ENCODE data around the gene POGLUT3. TPM values are rescaled to one million over a fixed set of nuclear protein-coding genes. Genes with fewer than 3 reads are reported as not detected.

Gene POGLUT3, protein sequence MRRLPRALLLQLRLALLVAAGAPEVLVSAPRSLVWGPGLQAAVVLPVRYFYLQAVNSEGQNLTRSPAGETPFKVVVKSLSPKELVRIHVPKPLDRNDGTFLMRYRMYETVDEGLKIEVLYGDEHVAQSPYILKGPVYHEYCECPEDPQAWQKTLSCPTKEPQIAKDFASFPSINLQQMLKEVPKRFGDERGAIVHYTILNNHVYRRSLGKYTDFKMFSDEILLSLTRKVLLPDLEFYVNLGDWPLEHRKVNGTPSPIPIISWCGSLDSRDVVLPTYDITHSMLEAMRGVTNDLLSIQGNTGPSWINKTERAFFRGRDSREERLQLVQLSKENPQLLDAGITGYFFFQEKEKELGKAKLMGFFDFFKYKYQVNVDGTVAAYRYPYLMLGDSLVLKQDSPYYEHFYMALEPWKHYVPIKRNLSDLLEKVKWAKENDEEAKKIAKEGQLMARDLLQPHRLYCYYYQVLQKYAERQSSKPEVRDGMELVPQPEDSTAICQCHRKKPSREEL
- 15.1 TPM for total RNA-seq

- peak; percentile 31 for ATAC-seq
Observed at GRCh38 chr11:108498046-108498815, at the start of gene POGLUT3. TSS of gene POGLUT3 (minus strand) at chr11:108498384. CDS start at chr11:108498366, 18 bp downstream.

GRCh38 chr11:108545909-108546501 lies 47.8 kb upstream of the POGLUT3 start:
- ATAC-seq = no peak

DNA sequence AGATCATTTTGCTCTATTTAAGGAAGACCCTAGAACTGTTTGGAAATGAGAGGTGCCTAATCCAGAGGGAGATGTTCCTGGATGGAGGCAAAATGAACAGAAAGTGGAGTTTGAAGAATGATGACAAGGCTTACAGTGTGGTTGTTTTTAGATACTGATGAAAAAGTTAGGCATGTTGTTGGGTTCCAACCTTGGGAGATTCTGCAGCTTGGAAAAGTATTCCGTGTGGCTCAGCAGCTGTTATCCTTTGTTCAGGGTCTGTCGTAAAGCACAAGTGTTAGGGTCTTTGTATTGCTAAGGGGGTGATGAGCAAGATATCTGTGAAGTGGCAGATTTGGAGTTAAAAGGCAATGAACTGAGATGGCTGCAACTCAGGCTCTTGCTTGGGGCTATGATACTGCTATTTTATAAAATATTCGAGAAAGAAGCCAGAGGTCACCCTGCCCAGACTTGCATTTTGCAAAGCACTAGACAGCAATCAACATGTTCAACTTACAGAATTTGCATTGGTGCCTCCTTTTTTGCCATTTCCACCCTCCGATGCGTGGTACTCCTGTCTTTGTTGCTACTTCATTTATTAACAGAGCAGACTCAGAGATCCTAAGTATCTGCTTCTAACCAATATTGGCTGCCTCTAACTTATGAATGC lies 45.3 kb upstream of the POGLUT3 start:
- ATAC-seq = peak; percentile 47

- ATAC-seq = no peak
Observed at GRCh38 chr11:108541531-108541930, 43.3 kb upstream of the POGLUT3 start.

GRCh38 chr11:108538502-108538901 lies 40.3 kb upstream of the POGLUT3 start:
- ATAC-seq = no peak

- ATAC-seq = peak; percentile 89
Observed at GRCh38 chr11:108538022-108538424, 39.8 kb upstream of the POGLUT3 start.

- ATAC-seq = peak; percentile 88
Observed at GRCh38 chr11:108536783-108537182, 38.6 kb upstream of the POGLUT3 start.

GRCh38 chr11:108535384-108535955 lies 37.3 kb upstream of the POGLUT3 start:
- no peak for ATAC-seq

DNA sequence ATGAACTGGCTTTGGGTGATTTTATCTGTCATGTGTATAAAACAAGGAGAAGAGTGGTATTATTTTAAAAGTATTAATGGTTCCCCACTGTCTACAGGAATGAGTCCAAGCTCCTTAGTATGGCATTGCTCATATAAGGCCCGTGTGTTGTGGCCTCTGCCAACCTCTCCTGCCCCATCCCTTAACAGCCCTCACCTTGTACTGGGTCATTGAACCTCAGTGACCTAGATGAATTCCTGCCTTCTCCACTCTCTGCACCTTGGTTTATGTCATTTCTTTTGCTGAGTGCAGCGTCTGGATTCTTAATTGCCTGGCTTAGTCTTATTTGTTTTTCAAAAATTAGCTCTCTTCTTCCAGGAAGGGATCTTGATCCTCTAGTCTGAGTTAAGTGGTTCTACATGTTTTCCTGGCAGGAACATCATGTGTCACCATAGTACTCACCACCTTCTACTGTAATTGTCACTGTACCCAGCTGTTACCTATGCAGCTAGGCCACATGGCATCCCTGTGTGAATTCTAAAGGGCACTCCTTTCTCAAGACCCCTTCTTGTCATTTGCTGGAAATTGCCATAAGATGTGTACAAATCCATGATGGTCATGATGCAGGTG lies 36.2 kb upstream of the POGLUT3 start:
- peak; percentile 69 for ATAC-seq

DNA sequence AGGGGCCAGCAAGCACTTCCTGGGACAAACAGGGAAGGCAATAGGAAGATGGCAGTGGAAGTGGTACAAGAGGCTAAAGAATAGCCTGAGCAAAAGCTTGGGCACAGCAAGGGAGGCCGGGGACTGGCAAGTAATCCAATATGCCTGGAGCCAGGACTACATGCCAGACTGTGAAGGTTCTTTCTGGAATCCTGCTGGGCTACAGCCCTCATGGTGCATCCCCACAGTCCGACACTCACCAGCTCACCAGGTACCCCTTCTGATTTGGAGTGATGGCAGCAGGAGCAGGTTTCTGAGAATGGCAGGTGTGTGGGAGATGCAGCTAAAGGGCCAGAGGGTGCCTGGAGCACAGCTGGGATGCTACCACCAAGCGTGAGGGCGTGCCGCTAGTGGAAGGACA lies 32.2 kb upstream of the POGLUT3 start:
- ATAC-seq = no peak

GRCh38 chr11:108527382-108527781 lies 29.2 kb upstream of the POGLUT3 start:
- no peak for ATAC-seq

- ATAC-seq = no peak
Observed at GRCh38 chr11:108525161-108525560, 27.0 kb upstream of the POGLUT3 start.

DNA sequence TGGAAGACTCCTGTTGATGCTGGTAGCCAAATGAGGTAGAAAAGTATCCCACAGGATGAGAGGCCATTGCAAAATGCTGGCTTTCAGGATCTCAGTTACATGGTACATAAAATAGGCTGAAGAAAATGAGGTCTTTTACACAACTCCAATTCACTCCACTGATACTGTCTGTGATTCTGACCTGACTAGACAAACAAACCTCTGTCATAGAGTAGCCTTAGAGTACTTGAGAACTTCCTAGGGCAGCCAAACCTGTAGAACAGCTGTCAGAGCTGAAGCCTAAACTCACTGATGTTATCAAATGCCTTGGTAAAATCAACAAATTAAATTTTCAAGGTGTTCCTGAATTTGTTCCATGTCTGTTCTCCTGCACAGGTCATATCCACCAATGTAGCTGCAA lies 26.2 kb upstream of the POGLUT3 start:
- peak; percentile 71 for ATAC-seq

DNA sequence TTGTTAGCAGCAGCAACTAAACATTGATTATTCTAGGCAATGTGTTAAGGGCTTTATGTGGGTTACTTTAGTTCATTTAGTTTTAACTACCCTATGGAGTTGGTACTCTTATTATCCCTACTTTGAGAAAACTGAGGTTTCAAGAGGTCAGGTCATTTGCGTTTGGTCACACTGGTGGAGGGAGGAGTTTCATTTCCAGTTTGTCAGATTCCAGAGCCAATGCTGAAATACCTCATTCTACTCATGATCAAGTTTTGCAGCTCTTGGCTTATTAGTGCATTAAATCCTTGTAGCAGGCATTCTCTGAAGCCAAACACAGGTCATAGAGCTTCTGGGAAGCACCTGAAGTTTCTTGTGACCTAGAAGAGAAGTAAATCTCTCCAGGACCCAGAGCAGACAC lies 24.1 kb upstream of the POGLUT3 start:
- ATAC-seq = peak; percentile 67

DNA sequence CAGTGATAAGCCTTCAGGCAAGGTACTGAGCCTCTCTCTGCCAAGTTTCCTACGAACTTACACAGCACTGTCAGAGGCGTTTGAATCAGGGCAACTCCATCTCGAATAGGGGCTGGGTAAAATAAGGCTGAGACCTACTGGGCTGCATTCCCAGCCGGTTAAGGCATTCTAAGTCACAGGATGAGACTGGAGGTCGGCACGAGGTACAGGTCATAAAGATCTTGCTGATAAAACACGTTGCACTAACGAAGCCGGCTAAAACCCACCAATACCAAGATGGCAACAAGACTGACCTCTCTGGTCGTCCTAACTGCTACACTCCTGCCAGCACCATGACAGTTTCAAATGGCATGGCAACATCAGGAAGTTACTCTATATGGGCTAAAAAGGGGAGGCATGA lies 20.4 kb upstream of the POGLUT3 start:
- ATAC-seq = no peak

DNA sequence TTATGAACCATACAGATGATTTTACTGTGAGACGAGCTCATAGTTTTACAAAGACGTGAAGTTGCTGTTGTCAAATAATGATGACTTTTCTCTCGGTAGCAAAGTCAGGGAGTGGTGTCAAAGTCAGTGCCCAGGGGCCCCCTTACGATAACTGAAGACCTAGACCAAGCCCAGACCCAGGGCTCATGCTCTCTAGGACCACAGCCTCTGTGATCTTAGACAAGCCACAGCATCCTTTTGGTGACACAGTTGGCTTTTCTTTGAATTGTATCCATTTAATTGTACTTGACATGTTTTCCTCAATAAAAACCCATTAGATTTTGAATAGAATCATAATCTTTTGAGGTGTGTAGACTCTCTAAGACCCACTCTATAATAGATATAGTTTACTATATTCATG lies 17.9 kb upstream of the POGLUT3 start:
- no peak for ATAC-seq

- ATAC-seq = no peak
Observed at GRCh38 chr11:108512708-108513107, 14.5 kb upstream of the POGLUT3 start.

- ATAC-seq = peak; percentile 75
Observed at GRCh38 chr11:108511851-108512474, 13.8 kb upstream of the POGLUT3 start.

DNA sequence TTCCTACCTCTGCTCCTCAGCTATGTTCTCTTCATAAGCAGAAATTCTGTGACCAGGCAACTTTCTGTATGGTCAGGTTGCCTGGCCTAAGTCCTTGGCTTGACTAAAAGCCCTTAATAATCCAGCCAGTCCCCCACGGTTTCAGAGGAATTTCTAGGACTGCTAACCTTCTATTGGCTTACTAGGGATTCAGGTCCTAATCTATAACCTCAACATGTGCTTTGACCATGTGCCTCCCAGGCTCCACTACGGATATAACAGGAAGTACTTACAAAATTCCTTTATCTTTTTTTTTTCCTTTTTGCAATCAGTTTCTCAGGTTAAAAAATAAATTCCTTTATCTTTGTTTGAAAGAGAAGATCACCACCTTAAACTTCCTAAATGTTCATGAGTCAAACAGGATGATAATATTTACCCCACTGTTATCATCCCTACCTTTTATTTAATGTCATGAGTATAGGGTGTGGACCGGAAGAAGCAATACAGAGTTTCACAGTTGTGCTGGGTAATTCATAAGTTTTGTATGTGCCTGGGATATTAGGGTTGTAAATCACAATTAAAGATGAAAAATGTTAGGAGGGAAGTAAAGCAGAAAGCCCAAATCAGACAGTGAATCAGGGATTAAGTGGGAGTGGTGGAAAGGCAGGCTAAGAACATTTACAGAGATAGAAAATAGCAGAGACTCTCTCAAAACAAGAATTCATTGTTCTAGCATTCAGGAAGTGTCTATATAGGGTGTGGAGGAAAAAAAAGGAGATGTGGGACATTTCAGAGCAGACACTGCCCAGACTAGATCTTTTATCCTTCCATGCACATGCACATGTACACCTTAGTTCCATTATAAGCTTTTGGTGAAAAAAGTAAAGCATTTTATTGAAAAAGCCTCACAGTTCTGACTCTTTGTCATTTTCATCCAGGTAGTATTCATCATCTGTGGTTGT lies 10.7 kb upstream of the POGLUT3 start:
- peak; percentile 55 for ATAC-seq

- no peak for ATAC-seq
Observed at GRCh38 chr11:108501396-108501795, 3.2 kb upstream of the POGLUT3 start.
